T-helper 2 cell treated with Interferon-gamma antibody and Interleukin-4, amounts not matched to agents 100 ng/mL and 5 ng/mL, for 36 hours (primary cell): Measurements from ENCODE around the gene ATP2B3. TPM values are rescaled to one million over a fixed set of nuclear protein-coding genes. Genes with fewer than 3 reads are reported as not detected.

Source experiments
- intact Hi-C: fragments of 100-400 bp; cut with micrococcal nuclease; formaldehyde crosslinking; loops from one replicate; pipeline ENCODE4 v1.15.1; 2023
- total RNA-seq: library from RNA; stranded (reverse); gene quantifications from 2 replicates; pipeline ENCODE4 v1.2.3, GENCODE V29; 2022

ATP2B3 gene
- total RNA-seq, 1 donor from 2014 or later: not detected

- intact Hi-C loops: no loop called here
Measured at GRCh38 chrX:153488231-153488914, 29.1 kb upstream of the ATP2B3 start.

GRCh38 chrX:153490217-153490930 lies 27.1 kb upstream of the ATP2B3 start:
- intact Hi-C loops: no loop called here

- intact Hi-C loops: no loop called here
Measured at GRCh38 chrX:153491351-153491914, 26.0 kb upstream of the ATP2B3 start.

- intact Hi-C loops: no loop called here
Measured at GRCh38 chrX:153491918-153492317, 25.5 kb upstream of the ATP2B3 start.

- intact Hi-C loops: no loop called here
Measured at GRCh38 chrX:153492543-153492942, 24.9 kb upstream of the ATP2B3 start.

- intact Hi-C loops: no loop called here
Measured at GRCh38 chrX:153493085-153493484, 24.4 kb upstream of the ATP2B3 start.

- intact Hi-C loops: no loop called here
Measured at GRCh38 chrX:153494061-153494460, 23.4 kb upstream of the ATP2B3 start.

- intact Hi-C loops: no loop called here
Measured at GRCh38 chrX:153494541-153495361, 22.7 kb upstream of the ATP2B3 start, which contains the start of gene BGN. BGN (plus strand) TSS chrX:153494980; CDS start chrX:153504632, 9,652 bp downstream.

- intact Hi-C loops: no loop called here
Measured at GRCh38 chrX:153495362-153495751, 22.1 kb upstream of the ATP2B3 start.

GRCh38 chrX:153495903-153496589 lies 21.4 kb upstream of the ATP2B3 start:
- intact Hi-C loops: no loop called here

- intact Hi-C loops: no loop called here
Measured at GRCh38 chrX:153496590-153496959, 20.9 kb upstream of the ATP2B3 start.

GRCh38 chrX:153498453-153498852 lies 19.0 kb upstream of the ATP2B3 start:
- intact Hi-C loops: no loop called here

GRCh38 chrX:153499341-153499740 lies 18.1 kb upstream of the ATP2B3 start:
- intact Hi-C loops: no loop called here

GRCh38 chrX:153499876-153500275 lies 17.6 kb upstream of the ATP2B3 start:
- intact Hi-C loops: no loop called here

GRCh38 chrX:153500676-153501280 lies 16.7 kb upstream of the ATP2B3 start:
- intact Hi-C loops: no loop called here

GRCh38 chrX:153501530-153501929 lies 15.9 kb upstream of the ATP2B3 start:
- intact Hi-C loops: no loop called here

GRCh38 chrX:153502131-153502530 lies 15.3 kb upstream of the ATP2B3 start:
- intact Hi-C loops: no loop called here

- intact Hi-C loops: no loop called here
Measured at GRCh38 chrX:153502796-153503195, 14.6 kb upstream of the ATP2B3 start.

GRCh38 chrX:153504445-153505016 lies 12.9 kb upstream of the ATP2B3 start:
- intact Hi-C loops: no loop called here

- intact Hi-C loops: no loop called here
Measured at GRCh38 chrX:153505361-153505760, 12.1 kb upstream of the ATP2B3 start.
